ENCODE data around the gene GPS1.

The GPS1 gene

GRCh38 chr17:82030470-82031302 is 21.0 kb upstream of the GPS1 start:
- DNase-seq (ENCODE audit: low spot score) = peak; percentile 74
- TF ChIP-seq CTCF (conservative IDR thresholded peaks at IDR 0.05; ENCODE audit: low read depth) = peak; percentile 92
- H3K27ac ChIP-seq = peak overlapping the region; percentile 82
- POLR2A ChIA-PET (ENCODE audit: low non-redundant PET) = interaction anchor here (0.6 kb wide), 1 partner anchor 8 kb away, joined by 3 read pairs; the partner anchor contains the start of genes CENPX and LRRC45
- CTCF ChIA-PET = interaction anchor here (0.6 to 3.1 kb wide), 39 partner anchors 10 to 365 kb away, joined by 3 to 24 read pairs (median 4); partner anchors contain the start of genes CENPX, FASN, PCYT2 and PYCR1

- CTCF ChIA-PET = interaction anchor here (0.5 to 3.1 kb wide), 7 partner anchors 10 to 154 kb away, joined by 3 to 24 read pairs (median 4); partner anchors contain the start of gene CENPX
These were observed 20.3 kb upstream of the GPS1 start, which contains the start of gene RAC3 for GRCh38 chr17:82031303-82031884. Gene RAC3 (plus strand): TSS chr17:82031678. CDS start chr17:82031762, 84 bp downstream.

GRCh38 chr17:82031885-82032627 is 19.6 kb upstream of the GPS1 start:
- DNase-seq (ENCODE audit: low spot score) = peak; percentile 53
- no peak for TF ChIP-seq CTCF (conservative IDR thresholded peaks at IDR 0.05; ENCODE audit: low read depth)
- ChIA-PET POLR2A (ENCODE audit: low non-redundant PET) (no interaction called here), CTCF (interaction anchor here (0.5 to 2.9 kb wide), 3 partner anchors 11 to 153 kb away, joined by 3 to 22 read pairs (median 4); partner anchors contain the start of gene CENPX)
- peak overlapping the region; percentile 82 for H3K27ac ChIP-seq

More at GRCh38 chr17:82031303-82031884, 20.3 kb upstream of the GPS1 start, which contains the start of gene RAC3:
- no peak for DNase-seq (ENCODE audit: low spot score)
- H3K27ac ChIP-seq = peak within 1 kb of the TSS; percentile 82
- no peak for TF ChIP-seq CTCF (conservative IDR thresholded peaks at IDR 0.05; ENCODE audit: low read depth)
- POLR2A ChIA-PET (ENCODE audit: low non-redundant PET) = interaction anchor here (0.6 kb wide), 1 partner anchor 8 kb away, joined by 3 read pairs; the partner anchor contains the start of genes CENPX and LRRC45

- ChIA-PET POLR2A (ENCODE audit: low non-redundant PET) (interaction anchor here (0.9 kb wide), 1 partner anchor 17 kb away, joined by 3 read pairs; no protein-coding TSS in a partner anchor), CTCF (no interaction called here)
- DNase-seq (ENCODE audit: low spot score) = no peak
- H3K27ac ChIP-seq = peak overlapping the region; percentile 82
- TF ChIP-seq CTCF (conservative IDR thresholded peaks at IDR 0.05; ENCODE audit: low read depth) = no peak
These were observed 18.2 kb upstream of the GPS1 start for GRCh38 chr17:82033359-82034085.

- POLR2A ChIA-PET (ENCODE audit: low non-redundant PET) = interaction anchor here (0.9 kb wide), 1 partner anchor 16 kb away, joined by 3 read pairs; no protein-coding TSS in a partner anchor
- peak overlapping the region; percentile 82 for H3K27ac ChIP-seq
- CTCF ChIA-PET = no interaction called here
- DNase-seq (ENCODE audit: low spot score) = no peak
- no peak for TF ChIP-seq CTCF (conservative IDR thresholded peaks at IDR 0.05; ENCODE audit: low read depth)
These were observed 17.2 kb upstream of the GPS1 start for GRCh38 chr17:82034371-82035011.

All from RWPE1 (cell line).